HG03135 (cell line): ENCODE results near the gene SLC4A7.
"Not testable (repeated sequence)": the region's sequence is repeated elsewhere in the genome, so short reads cannot be mapped to it uniquely, and the experiment has no call there.

ENCODE experiments used
- ATAC-seq: cut with Tn5 transposase; IDR thresholded peaks from one replicate; pipeline ENCODE4 v1.9.1; 2021; ENCODE audit warnings: mild to moderate bottlenecking, moderate library complexity; ENCODE audit not compliant: unreplicated experiment

Gene SLC4A7

DNA sequence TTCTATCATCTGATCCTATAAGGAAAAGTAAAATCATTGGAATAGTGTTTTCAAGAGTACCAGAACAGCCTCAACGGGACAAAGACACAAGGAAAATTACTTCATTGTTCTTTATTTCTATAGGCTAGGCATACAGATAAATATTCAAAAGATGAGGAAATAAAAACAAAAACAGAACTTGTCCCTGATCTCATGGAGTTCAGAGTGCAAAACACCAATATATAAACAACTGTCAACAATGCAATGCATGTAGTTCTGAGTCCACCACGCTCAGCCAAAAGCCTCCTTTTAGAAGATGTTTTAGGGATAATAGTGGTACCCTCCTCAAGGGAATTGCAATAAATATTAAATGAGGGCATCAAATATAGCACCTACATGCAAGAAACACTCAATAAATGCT, 4.6 kb upstream of the SLC4A7 start:
- ATAC-seq = no peak

DNA sequence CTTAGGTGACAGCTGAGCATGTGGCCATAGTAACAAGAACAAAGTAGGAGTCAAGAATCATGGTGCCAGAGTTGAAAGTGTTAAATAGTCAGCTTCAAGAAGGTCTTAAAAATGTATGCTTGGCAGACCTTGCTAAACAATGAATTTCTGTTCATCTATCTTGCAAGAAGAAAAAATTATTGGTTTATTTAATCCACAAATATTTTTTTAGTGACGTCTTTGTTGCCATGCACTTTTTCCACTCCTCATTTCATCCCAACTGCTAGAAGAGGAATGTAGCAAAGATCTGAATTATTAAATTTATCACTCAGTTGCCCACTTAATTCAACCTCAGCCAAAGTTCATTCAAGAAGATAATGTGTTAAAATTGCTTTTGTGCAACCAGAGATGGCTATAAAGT, 3.2 kb upstream of the SLC4A7 start:
- no peak for ATAC-seq

DNA sequence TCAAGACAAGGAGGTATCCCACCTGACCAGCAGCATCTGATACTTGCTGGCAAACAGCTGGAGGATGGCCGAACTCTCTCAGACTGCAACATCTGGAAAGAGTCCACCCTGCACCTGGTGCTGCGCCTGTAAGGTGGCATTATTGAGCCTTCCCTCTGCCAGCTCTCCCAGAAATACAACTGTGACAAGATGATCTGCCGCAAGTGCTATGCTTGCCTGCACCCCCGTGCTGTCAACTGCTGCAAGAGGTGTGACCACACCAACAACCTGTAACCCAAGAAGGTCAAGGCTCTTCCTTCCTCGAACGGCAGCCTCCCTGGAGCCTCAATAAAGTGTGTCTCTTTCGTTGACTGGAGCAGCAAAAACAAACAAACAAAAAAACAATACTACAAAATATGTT, 2.2 kb upstream of the SLC4A7 start:
- ATAC-seq = no peak

DNA sequence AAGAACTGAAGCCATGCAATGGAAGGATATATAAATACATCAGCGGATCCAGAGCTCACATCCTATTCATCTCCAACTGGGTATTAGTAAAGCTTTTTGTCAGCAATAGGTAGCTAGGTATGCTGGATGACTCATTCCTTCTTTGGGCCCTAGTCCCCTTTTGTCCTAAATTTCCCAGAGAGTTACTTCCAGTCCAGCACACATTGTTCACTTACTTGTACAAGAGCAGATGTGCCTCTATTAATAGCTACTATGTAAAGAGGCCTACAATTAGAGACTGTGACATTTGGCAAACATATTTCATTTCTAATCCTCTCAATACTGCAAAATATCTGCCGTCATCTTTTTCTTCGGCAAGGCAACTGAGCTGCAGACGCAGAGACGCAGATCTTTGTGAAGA, 1.7 kb upstream of the SLC4A7 start:
- ATAC-seq = no peak

DNA sequence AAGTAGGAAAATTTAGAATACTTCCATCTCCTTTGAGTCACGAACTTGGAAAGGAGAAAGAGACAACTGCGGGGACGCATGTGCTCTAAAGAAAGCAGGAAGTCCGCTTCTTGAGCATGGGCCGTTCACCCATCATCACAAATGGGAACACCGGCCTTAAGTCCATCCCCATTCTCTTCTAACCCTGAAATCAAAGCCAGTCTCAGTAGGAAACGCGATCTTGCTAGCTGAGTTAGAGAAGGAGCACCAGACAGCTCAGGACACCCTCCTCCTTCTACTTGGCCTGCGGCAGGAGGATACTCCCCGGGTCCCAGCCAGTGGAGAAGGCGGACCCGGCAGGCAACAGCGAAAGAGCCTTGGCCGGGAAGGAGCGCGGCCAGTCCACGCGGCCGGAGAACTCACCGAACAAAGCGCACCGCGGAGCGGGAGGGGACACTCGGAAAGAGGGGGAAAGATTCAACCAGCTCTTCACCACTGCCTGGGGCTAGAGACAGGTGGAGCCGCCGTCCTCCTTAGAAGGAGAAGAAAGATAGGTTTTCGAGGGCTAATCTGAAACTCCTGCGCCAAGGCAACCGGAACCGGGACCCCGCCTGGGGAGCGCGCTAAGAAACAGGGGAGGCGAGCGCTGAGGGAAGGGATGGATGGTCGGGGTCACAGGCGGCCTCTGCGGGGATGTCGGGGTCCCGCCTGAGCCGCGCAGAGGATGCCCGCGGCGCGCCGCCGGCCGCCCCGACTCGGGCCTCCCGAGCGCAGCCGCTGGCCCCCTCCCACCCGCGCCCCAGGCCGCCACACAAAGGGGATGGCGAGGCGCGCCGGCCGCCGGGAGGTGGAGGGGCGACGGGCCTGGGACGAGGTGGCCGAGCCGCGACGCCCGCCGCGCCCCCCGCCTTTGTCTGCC, 818 bp downstream of the SLC4A7 start:
- peak; percentile 24 for ATAC-seq

DNA sequence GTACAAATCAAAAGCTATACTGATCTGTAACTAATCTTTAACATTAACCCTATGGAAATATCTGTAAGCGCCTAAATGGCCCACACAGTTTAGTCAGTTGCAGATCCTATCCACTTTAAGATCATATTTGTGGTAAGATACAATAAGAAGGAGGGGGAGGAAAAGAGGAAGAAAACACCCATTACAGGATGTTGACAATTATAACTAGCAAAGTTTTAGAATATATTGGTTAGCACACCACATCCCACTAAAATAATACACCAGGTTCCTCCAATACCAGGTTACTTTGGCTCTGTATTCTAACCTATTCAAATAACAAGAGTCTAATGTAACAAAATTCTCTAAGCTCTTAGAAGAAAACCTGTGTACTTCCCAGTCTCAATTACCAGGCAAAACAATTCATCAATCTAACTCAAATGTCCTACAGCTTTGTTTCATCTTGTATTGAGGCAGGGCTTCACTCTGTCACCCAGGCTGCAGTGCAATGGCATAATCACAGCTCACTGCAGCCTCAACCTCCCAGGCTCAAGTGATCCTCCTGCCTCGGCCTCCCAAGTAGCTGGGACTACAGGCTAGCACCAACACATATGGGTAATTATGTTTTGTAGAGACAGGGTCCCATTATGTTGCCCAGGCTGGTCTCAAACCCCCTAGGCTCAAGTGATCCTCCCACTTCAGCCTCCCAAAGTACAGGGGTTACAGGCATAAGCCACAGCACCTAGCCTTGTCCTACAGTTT, 4.2 kb downstream of the SLC4A7 start:
- ATAC-seq = no peak

DNA sequence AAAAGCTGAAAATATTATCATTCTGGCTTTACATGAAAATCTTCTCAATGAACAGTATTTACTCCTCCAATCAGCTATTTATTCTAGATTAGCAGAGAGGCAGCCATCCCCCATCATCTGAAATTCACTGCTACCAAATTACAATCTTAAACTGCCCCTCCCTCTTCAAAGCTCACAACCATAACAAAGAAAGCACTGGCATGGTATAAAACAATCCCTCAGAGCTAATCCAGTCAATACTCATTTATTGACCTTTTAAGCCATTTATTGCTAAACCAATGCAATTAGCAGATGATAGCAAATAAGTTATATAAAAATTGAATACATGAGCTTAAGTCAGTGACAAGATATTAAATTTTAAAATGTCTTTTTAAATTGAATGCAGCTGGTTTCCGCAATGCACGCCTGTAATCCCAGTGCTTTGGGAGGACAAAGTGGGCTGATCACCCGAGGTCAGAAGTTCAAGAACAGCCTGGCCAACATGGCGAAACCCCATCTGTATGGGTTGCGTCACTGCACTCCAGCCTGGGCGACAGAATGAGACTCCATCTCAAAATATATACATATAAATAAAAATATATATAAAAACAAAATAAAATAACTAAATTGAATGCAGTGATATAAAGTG, 12.1 kb downstream of the SLC4A7 start:
- no peak for ATAC-seq

DNA sequence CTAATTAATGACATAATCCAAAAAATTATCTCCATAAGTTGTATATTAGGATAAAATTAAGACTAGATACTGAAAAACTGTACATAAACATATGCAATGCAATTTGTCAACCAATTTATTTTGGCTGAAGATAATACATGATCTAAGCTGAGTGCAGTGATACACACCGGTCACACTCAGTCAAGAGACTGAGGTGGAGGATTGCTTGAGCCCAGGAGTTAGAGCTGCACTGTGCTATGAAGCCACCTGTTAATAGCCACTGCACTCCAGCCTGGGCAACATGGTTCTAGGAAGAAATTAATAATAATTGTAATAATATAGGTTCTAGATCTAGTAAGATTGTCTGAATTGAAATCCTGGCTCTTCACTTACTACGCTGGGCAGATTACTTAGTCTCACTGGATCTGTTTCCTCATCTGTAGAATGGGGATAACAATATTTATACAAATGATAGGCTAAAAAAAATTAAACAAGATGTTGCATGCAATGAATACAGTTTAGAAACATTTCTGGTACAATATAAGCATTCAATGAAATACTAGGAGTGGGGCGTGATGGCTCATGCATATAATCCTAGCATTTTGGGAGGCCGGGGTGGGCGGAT, 15.8 kb downstream of the SLC4A7 start:
- ATAC-seq = no peak

DNA sequence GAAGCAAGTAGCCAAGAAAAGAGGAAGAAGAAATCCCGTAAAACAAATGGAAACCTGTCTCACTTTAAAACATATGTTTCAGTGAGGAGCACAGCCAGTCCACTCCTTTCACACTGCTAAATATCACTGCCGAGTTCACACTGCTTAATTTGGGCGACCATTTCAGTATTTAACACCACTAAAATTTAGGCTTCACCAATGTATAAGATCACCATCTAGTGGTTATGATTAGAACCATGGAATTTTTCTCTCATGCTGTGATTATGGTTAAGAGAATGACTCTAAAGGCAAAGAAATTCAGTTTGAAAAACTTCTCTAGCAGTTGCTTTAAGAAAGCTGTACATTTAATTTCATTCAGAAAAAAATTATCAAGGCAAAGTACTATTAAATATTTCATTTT, 16.6 kb downstream of the SLC4A7 start:
- ATAC-seq = peak; percentile 77

DNA sequence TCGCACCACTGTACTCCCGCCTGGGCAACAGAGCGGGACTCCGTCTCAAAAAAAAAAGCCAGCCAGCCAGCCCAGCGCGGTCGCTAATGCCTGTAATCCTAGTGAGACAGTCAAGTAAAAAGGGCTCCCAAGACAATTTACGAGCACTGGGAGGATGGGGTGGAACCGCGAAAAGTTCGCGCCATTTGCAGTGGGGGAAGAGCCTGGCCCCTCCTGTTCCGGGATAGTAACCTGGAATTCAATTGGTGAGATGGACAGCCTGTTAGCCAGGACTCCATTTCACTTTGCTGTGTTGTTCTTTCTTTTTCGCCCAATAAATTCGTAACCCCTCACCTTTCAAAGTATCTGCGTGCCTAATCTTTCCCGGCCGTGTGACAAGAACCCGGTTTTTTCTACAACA, 19.5 kb downstream of the SLC4A7 start:
- no peak for ATAC-seq

DNA sequence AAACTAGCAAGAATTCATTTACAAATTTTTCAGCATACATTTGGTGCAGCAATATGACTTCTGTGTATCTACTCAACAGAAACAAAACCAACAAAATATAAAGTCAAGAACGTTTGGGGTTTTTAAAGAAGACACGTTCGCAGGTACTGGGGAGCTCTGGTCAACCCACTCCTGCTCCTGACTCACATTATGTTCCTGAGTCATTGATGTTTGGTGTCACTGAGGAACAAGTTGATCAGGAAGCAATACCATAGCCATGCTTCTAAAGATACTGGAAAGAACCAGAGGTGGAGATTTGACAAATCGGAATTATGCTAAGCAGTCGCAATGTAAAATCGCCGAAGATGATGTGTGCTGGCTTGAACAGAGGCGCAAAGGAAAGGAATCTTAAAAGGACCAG, 22.0 kb downstream of the SLC4A7 start:
- no peak for ATAC-seq

DNA sequence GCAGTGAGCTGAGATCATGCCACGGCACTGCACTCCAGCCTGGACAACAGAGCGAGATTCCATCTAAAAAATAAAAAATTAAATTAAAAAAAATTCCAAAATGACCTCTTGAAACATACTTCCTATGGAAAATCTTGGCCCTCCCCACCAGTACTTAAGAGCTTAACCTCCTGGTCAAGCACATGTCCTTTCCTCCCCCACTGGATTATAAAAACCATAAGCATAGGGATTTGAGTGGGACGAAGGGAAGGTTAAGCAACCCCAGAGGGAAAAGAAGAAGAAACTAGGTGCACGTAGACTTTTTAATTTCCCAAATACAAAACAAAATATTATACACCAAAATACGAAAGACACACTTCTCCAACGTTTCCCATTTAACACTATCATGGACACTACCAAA, 25.3 kb downstream of the SLC4A7 start:
- no peak for ATAC-seq

DNA sequence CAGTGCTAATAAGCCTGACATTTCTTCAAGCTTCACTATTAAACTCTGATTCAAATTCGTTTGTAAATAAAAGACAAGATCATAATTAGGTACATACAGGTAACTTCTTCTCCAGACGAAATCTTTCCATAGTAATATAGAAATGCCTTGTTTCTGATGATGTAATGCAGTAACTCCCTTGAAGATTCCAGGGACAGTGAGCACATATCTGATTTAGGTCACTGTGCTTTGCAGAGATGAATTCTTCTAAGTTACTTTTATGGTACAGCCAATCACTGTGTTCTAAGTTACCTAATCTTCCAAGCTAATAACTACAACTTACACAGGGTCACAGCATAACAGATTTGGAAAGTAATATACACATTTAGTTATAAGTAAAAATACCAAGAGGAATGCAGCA, 27.6 kb downstream of the SLC4A7 start:
- no peak for ATAC-seq

DNA sequence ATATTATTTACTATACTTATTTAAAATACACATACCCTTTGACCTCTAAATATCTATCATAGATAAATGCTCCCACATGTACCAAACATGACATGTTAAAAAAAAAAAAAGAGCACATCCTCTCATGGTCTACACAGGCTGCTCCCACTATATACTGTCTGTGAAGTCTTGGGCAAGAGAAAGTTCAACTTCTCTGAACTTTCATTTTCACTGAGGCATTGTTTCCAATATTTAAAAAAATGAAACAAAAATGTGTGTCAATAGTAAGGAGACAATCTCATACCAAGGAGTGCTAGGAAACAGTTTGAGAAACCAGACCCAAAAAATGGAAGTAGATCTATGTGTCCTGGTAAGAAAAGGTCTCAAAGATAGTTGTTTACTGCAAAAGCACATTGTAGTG, 29.3 kb downstream of the SLC4A7 start:
- peak; percentile 69 for ATAC-seq

DNA sequence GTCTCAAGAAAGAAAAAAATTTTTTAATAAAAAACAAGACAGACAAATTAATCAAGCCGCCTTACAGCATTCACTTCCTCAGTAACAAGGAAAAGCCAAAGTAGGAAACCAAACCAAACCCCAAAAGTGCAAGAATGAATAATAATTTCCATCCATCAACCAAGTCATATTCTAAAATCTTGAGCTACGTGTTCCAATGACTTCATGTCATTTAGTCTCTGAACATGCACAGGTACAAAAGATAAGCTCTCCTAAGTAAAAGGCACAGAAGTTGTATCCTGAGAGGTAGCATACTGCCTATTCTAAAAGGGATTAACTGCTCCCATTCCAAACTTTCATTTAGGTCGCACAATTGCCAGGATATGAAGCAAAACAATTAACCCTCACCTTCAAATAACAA, 29.7 kb downstream of the SLC4A7 start:
- ATAC-seq = no peak

DNA sequence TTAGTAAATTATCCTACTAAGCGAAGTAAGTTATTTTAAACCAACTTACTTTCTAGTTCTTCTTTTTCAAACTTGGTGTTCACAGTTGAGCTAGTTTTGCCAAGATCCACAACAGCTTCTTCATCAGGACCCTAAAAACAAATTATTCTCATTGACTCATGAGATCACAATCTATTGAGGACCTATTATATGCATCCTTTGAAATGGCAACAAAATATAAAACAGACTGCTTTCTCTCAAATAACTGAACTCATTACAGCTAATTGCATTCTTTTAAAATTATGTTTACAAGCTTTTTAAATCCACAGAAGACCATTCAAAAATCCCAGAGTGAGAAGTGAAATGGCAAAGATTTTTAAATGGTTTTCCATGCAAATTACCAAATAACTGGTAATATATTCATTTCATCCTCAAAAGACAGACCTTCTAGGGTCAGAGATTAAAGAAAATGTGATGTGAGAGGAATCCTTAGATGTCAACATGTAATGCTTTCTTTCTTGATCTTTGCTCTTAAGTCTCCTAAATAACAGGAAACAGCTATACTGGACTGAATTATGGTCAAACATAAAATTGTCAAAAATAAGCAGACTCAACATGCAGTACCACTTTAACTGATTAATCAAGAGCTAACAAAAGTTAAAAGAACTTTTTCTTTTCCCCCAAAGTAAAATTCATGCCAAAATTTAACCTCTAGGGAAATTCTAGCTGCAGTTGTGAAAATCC, 31.7 kb downstream of the SLC4A7 start:
- ATAC-seq = no peak

DNA sequence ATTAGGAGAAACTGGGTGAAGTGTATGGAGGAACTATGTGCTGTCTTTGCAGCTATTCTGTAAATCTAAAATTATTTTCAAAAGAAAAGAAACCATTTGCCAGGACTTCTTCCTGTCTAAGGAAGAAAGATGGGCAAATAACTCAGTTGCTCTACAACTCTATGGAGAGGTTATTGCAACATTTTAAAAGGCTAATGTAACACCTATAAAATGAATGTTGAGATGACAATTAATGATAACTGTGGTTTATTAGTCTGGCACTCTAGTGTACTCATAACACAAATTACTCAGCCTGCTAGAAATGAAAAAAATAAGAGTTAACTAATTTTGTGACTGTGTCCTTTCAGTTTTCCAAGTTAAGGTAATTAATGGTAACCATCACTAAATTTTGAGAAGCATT, 32.3 kb downstream of the SLC4A7 start:
- no peak for ATAC-seq

DNA sequence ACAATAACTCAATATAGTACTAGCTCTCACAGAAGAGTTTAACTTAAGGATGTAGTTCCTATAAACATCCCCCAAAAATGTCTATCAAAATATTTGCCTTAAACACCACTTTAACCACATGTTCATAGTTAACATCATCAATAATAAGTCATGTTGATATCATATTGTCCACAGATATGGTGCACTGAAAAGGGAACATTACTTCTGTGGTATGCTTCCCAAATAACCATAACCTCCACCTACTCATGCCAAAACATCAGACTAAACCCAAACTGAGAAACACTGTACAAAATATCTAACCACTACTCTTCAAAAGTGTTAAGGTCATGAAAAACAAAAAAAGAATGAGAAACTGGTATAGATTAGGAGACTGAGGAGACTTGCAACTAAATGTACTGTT, 32.9 kb downstream of the SLC4A7 start:
- no peak for ATAC-seq

DNA sequence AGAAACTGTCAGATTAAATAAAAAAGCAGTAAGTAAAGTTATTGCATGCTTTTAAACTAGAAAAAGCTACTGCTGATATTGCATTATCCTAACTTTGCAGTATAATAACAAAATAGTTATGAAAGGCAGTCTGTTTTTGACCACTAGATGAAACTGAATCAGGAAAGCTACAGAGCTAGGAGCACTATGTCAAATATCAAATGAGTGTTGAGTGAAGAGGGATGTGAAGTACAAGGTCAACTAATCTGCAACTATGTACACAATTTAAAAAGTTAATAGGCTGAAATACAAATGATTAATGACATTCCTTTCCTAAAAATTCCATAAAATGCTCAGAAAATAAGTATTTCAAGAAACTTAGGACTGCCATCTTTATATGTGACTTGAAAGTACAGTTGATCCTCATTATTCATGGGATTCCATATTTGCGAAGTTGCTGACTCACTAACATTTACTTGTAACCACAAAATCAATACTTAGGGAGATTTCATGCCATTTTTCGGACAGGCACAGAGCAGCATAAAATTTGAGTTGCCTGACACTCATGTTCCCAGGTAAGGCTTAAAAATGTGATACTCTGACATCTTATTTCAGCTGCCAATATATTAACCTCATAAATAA, 34.5 kb downstream of the SLC4A7 start:
- ATAC-seq = no peak

DNA sequence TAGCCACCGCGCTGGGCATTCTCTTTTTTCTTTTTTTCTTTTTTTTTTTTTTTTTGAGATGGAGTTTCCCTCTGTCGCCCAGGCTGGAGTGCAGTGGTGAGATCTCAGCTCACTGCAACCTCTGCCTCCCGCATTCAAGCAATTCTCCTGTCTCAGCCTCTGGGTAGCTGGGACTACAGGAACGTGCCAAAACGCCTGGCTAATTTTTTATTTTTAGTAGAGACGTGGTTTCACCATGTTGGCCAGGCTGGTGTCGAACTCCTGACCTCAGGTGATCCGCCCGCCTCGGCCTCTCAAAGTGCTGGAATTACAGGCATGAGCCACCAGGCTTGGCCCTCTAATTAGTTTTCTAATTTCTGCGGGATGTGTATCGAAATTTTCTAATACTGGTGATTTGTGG, 41.2 kb downstream of the SLC4A7 start:
- ATAC-seq = not testable (repeated sequence)
